Testis (tissue), 3 donors: ENCODE data around the gene TNFRSF11A. TPM values are rescaled to one million over a fixed set of nuclear protein-coding genes. Genes with fewer than 3 reads are reported as not detected.

Experiments used
- DNase-seq: peaks from one replicate; pipeline ENCODE4 v3.0.0-alpha.2; 2019
- H3K27ac ChIP-seq, 2 donors: fragments of 200-600 bp; sonication (generic); one replicate each; pipeline ENCODE4 v1.5.1; 2019
- H3K27me3 ChIP-seq: fragments of 200-600 bp; sonication (generic); one replicate; pipeline ENCODE4 v1.5.1; 2019
- H3K36me3 ChIP-seq: fragments of 200-600 bp; sonication (generic); one replicate; pipeline ENCODE4 v1.5.1; 2017; ENCODE audit warnings: low read depth; ENCODE audit errors: missing control alignments
- H3K4me1 ChIP-seq: fragments of 200-600 bp; sonication (generic); one replicate; pipeline ENCODE4 v1.5.1; 2019
- H3K4me3 ChIP-seq, 2 donors: fragments of 200-600 bp; sonication (generic); one replicate each; pipeline ENCODE4 v1.5.1; 2017 to 2019
- H3K9me3 ChIP-seq: fragments of 200-600 bp; sonication (generic); one replicate; pipeline ENCODE4 v1.5.1; 2017
- POLR2A ChIP-seq: fragments of 450-650 bp; IDR thresholded peaks from one replicate; pipeline ENCODE4 v1.6.1; 2017; ENCODE audit warnings: antibody characterized with exemption, mild to moderate bottlenecking, moderate library complexity
- WGBS, 2 donors: methylation state at CpG; one replicate each; pipeline ENCODE4 v1.1.5; 2018; 5-methylcytosine and 5-hydroxymethylcytosine counted together
- intact Hi-C: fragments of 100-400 bp; cut with DNase I; formaldehyde crosslinking; loops from one replicate; pipeline ENCODE4 v1.15.1; 2023; ENCODE audit warnings: low total_unique reads
- polyA plus RNA-seq: library from polyadenylated mRNA; stranded (reverse); fragments of 350-450 nt; fragmentation: Illumina TruSeq; extraction: RNeasy Lipid Tissue Mini Kit (QIAGEN cat#74804); gene quantifications from one replicate; pipeline ENCODE4 v1.2.3, GENCODE V29; 2014; ENCODE audit warnings: low read depth, low replicate concordance; ENCODE audit not compliant: insufficient read depth
- total RNA-seq, 2 donors: library from RNA; depleted of rRNA; stranded (reverse); fragments of >200 nt; gene quantifications; one replicate each; pipeline ENCODE4 v1.2.3, GENCODE V29; 2016
- TF ChIP-seq, protein P1 (sequence below), 3 experiments: fragments of 450-650 bp in 2 of 3; fragments of 200-600 bp in 1 of 3; sonication (generic) in 1 of 3; IDR thresholded peaks; one replicate each; pipeline ENCODE4 v1.5.1; 2016 to 2019; ENCODE audit warnings: antibody characterized with exemption in 3 of 3, mild to moderate bottlenecking in 2 of 3, moderate library complexity in 1 of 3

The TNFRSF11A gene
- total and polyA plus RNA-seq, 3 donors from 2014 or later, result 2.4 to 3.3 (median 3.0) TPM

DNA sequence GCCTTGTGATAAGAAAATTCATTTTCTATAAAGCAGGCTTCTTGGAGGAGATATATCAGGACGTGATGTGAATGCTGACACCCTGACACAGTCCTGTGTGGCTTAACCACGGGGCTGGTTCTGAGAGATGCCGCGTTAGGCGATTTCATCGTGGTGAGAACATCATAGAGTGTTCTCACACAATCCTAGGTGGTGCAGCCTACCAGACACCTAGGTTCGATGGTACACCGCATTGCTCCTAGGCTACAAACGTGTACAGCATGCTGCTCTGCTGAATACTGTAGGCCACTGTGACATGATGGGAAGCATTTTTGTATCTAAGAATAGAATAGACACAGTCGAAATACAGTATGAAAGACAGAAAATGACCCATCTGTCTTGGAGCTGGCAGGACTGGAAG lies 82.5 kb downstream of the TNFRSF11A start:
- Histone ChIP-seq H3K4me1 (no peaks in the 10 kb centered on the region), H3K27me3 (no peaks in the 10 kb centered on the region), H3K4me3 (no peak overlapping the region), H3K36me3 (no peaks in the 10 kb centered on the region), H3K9me3 (no peaks in the 10 kb centered on the region), H3K27ac (no peak overlapping the region)
- intact Hi-C loops, result no loop called here
- WGBS, 2 donors, result 87 to 92% methylated on average over 10 of the region's 10 CpGs
- DNase-seq, result no peak
- no peak for TF ChIP-seq POLR2A
- TF ChIP-seq, protein P1, sequence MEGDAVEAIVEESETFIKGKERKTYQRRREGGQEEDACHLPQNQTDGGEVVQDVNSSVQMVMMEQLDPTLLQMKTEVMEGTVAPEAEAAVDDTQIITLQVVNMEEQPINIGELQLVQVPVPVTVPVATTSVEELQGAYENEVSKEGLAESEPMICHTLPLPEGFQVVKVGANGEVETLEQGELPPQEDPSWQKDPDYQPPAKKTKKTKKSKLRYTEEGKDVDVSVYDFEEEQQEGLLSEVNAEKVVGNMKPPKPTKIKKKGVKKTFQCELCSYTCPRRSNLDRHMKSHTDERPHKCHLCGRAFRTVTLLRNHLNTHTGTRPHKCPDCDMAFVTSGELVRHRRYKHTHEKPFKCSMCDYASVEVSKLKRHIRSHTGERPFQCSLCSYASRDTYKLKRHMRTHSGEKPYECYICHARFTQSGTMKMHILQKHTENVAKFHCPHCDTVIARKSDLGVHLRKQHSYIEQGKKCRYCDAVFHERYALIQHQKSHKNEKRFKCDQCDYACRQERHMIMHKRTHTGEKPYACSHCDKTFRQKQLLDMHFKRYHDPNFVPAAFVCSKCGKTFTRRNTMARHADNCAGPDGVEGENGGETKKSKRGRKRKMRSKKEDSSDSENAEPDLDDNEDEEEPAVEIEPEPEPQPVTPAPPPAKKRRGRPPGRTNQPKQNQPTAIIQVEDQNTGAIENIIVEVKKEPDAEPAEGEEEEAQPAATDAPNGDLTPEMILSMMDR (IDR thresholded peaks at IDR 0.05), result no peak

DNA sequence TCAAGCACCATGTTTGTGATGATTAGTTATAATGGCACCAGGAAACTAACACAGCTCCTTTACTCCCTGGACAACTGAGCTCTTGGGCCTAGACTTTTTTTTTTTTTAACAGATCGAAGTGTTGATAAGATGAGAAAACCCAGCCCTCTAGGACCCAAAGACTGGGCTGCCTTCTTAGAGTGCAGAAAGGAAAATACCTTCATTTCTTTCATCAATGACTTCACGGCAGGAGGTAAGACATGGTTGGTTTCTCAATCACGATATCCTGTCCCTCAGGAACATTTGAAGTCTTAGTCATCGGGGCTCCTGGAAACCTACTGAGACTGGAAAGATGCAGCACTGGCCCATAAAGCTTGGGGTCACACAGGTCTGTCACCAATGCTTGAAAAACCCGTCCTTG lies 84.7 kb downstream of the TNFRSF11A start:
- WGBS, 2 donors, result 83 to 89% methylated on average over 5 of the region's 5 CpGs
- Histone ChIP-seq H3K4me1 (no peaks in the 10 kb centered on the region), H3K4me3 (no peak overlapping the region), H3K9me3 (no peaks in the 10 kb centered on the region), H3K36me3 (no peaks in the 10 kb centered on the region), H3K27me3 (no peaks in the 10 kb centered on the region), H3K27ac (no peak overlapping the region)
- DNase-seq, result no peak
- intact Hi-C loops, result no loop called here
- TF ChIP-seq POLR2A, result no peak
- TF ChIP-seq, protein P1 (IDR thresholded peaks at IDR 0.05), result no peak

DNA sequence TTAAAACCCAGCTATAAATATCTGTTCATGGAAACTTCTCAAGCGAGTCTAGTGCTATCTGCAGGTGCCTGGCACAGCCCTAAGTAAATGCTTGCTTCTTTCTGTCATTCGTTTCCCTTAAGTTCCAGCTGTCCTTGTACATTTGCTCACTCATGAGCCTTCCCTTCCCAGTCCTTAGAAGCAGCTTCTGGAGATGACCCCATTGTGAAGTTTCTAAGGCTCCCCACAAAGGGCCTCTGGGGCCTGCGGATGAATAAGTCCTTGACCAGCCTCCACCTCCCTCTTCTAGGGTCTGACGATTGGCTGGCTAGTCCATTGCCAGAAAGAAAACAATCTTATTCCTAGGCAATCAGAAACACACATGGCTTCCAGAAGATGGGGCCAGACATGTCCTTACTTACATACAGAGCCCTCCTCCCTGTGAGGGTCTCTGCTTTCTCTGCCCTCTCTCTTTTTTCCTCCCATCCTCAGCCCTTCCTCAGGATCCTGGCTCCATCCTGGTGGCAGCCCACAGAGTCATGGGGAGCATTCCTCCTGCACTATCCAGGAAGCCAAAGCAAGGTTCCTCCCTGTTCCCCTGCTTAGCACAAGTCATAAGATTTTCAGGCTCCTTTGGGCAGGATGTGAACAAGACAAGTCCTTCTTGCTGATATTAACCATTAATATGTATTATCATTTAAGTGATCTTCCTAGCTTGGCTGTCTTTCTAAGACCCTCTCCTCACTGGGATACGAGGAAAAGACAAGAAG lies 87.3 kb downstream of the TNFRSF11A start:
- Histone ChIP-seq H3K36me3 (no peaks in the 10 kb centered on the region), H3K27ac (no peak overlapping the region), H3K4me1 (no peaks in the 10 kb centered on the region), H3K9me3 (no peaks in the 10 kb centered on the region), H3K27me3 (no peaks in the 10 kb centered on the region), H3K4me3 (no peak overlapping the region)
- 70 to 74% methylated on average over 5 of the region's 5 CpGs for WGBS, 2 donors
- intact Hi-C loops, result no loop called here
- TF ChIP-seq POLR2A, result no peak
- TF ChIP-seq, protein P1 (IDR thresholded peaks at IDR 0.05), result no peak
- no peak for DNase-seq

DNA sequence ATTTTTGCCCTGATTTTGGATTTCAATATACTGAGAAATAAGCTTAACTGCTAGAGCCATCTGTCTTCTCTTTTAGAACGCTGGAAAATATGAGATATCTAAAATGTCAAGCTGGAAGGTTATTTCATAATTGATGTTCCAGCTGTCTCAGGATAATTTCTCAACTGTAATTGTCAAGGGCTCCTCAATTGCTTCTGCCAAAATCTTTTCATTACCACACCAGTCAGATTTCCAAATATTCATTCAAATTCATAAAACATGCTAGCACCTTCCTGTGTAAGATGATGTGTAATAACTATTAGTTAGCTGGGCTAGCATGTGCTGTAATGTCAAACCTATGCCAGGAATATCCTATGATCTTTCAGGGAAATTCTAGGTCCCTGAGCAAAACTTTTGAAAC lies 88.1 kb downstream of the TNFRSF11A start:
- 29 to 42% methylated on average over 1 of the region's 1 CpG for WGBS, 2 donors
- no peaks in the 10 kb centered on the region for H3K4me1 ChIP-seq
- TF ChIP-seq, protein P1 (IDR thresholded peaks at IDR 0.05), result no peak
- TF ChIP-seq POLR2A, result no peak
- no peak overlapping the region for H3K27ac ChIP-seq
- H3K4me3 ChIP-seq, result no peak overlapping the region
- DNase-seq, result no peak
- no peaks in the 10 kb centered on the region for H3K27me3 ChIP-seq
- intact Hi-C loops, result no loop called here
- H3K36me3 ChIP-seq, result no peaks in the 10 kb centered on the region
- H3K9me3 ChIP-seq, result no peaks in the 10 kb centered on the region

DNA sequence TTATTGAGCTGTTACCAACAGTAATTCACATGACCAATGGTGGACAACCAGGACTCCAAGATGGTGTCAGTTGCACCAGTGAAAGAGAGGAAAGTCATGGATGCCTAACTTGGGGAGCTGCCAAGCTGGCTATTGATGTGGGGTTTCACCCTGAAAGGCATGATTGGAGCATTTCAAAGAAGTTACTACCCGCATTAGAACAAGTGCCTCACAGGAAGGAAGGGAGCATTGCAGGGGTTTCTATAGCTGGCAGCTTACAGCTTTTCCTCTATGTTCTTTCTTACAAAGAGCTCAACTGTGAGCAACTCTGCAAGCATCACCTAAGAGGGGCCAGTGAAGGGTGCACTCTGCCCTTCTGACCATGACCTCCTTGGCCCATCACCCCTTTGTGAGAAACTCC lies 93.1 kb downstream of the TNFRSF11A start:
- no peak for DNase-seq
- no peaks in the 10 kb centered on the region for H3K36me3 ChIP-seq
- no peaks in the 10 kb centered on the region for H3K9me3 ChIP-seq
- intact Hi-C loops, result no loop called here
- no peak overlapping the region for H3K27ac ChIP-seq
- TF ChIP-seq, protein P1 (IDR thresholded peaks at IDR 0.05), result no peak
- no peak for TF ChIP-seq POLR2A
- no peaks in the 10 kb centered on the region for H3K27me3 ChIP-seq
- no peaks in the 10 kb centered on the region for H3K4me1 ChIP-seq
- 70 to 71% methylated on average over 1 of the region's 1 CpG for WGBS, 2 donors
- no peak overlapping the region for H3K4me3 ChIP-seq
